Epithelial cell of esophagus (primary cell): Measurements from ENCODE around the gene ZP1.

ENCODE experiments used
- DNase-seq: peaks from one replicate; pipeline ENCODE4 v3.0.0; 2010; ENCODE audit warnings: low read depth
- H3K4me3 ChIP-seq: 2 replicates; pipeline ENCODE4 v1.5.1; 2011; ENCODE audit warnings: mild to moderate bottlenecking, low read length, control low read depth
- CTCF ChIP-seq: IDR thresholded peaks from 2 replicates; pipeline ENCODE4 v1.5.1; 2011; ENCODE audit warnings: low read depth, mild to moderate bottlenecking, low read length, control low read depth, inconsistent platforms; ENCODE audit not compliant: insufficient read depth; ENCODE audit errors: missing control alignments

ZP1 gene

GRCh38 chr11:60897496-60897895, 30.2 kb downstream of the ZP1 start:
- DNase-seq: peak; percentile 72
- TF ChIP-seq CTCF: no peak
- no peak overlapping the region for H3K4me3 ChIP-seq

- DNase-seq: peak; percentile 70
- no peak overlapping the region for H3K4me3 ChIP-seq
- TF ChIP-seq CTCF: peak; percentile 96
These were observed 31.9 kb downstream of the ZP1 start for GRCh38 chr11:60899046-60899936.

- no peak overlapping the region for H3K4me3 ChIP-seq
- no peak for TF ChIP-seq CTCF
- no peak for DNase-seq
These were observed 32.6 kb downstream of the ZP1 start for GRCh38 chr11:60899977-60900376.

GRCh38 chr11:60900673-60901404, 33.5 kb downstream of the ZP1 start:
- H3K4me3 ChIP-seq: no peak overlapping the region
- no peak for TF ChIP-seq CTCF
- no peak for DNase-seq

GRCh38 chr11:60902625-60903024, 35.3 kb downstream of the ZP1 start:
- H3K4me3 ChIP-seq: no peak overlapping the region
- TF ChIP-seq CTCF: no peak
- DNase-seq: no peak

GRCh38 chr11:60905047-60905446, 37.7 kb downstream of the ZP1 start:
- DNase-seq: peak; percentile 36
- no peak for TF ChIP-seq CTCF

More at GRCh38 chr11:60905047-60905446, 37.7 kb downstream of the ZP1 start:
- H3K4me3 ChIP-seq: peak overlapping the region; percentile 96
